ENCODE results near the gene SYK. TPM values are rescaled to one million over a fixed set of nuclear protein-coding genes. Genes with fewer than 3 reads are reported as not detected.
A peak's percentile ranks its signal among the peaks of the same experiment; 100 is the strongest.

Gene SYK
- total RNA-seq, 4 donors from 2014 or later, result 17.9 to 26.2 (median 23.2) TPM

DNA sequence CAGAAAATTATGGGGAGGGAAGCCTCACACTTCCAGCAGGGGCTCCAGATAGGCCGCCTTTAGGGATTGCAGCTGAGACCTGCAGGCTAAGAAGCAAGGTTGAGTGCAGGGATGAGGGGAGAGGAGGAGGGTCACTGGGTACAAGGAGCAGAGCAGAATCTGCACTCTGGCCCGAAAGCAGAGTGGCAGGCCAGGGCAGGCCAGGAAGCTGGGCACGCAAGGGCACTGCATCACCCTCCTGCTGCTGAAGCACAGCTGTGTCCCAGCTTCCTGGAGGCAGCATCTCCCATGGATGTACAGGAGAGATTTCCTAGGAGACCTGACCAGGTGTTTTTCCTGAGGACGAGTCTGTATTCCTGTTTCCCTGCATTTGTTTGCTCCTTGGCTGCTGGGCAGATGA lies 92.1 kb downstream of the SYK start:
- TF ChIP-seq, protein P1, sequence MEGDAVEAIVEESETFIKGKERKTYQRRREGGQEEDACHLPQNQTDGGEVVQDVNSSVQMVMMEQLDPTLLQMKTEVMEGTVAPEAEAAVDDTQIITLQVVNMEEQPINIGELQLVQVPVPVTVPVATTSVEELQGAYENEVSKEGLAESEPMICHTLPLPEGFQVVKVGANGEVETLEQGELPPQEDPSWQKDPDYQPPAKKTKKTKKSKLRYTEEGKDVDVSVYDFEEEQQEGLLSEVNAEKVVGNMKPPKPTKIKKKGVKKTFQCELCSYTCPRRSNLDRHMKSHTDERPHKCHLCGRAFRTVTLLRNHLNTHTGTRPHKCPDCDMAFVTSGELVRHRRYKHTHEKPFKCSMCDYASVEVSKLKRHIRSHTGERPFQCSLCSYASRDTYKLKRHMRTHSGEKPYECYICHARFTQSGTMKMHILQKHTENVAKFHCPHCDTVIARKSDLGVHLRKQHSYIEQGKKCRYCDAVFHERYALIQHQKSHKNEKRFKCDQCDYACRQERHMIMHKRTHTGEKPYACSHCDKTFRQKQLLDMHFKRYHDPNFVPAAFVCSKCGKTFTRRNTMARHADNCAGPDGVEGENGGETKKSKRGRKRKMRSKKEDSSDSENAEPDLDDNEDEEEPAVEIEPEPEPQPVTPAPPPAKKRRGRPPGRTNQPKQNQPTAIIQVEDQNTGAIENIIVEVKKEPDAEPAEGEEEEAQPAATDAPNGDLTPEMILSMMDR (IDR thresholded peaks at IDR 0.05), result no peak
- TF ChIP-seq POLR2A (IDR thresholded peaks at IDR 0.05), result no peak
- H3K4me3 ChIP-seq (ENCODE audit: low read depth, poor library complexity, severe bottlenecking), result no peak overlapping the region
- peak in 1 of 2 donors; percentile 15 for DNase-seq (ENCODE audit: low spot score in 2 of 2)
- intact Hi-C loops (cut with DNase I; ENCODE audit: low total_unique reads), result no loop called here
- WGBS, 2 donors, result 84 to 90% methylated on average over 4 of the region's 4 CpGs

DNA sequence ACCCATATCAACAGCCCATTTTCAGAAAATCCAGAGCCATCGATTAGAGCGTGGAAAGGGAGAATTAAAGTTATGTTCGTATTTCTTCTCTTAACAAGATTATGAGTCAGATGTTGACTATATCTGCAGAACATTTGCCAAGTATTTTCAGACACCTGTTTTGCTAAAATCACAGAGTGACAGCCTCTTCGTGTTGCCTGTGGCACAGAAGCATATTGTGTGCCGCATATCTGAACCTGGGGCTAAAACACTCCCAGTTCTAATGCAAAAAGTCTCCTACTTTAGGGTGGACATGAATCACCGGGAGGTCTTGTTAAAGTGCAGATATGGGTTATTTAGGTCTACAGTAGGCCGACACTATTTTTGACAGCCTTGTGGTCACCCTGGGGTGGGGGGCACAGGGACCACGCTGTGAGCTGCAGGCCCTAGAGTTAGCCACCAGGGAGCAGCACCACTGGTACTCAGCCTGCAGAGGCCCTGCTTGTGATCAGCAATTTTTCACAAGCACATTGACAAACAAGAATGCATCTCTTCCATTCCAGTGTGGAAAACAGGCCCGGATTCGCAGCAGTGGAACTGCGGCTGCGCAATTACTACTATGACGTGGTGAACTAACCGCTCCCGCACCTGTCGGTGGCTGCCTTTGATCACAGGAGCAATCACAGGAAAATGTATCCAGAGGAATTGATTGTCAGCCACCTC lies 93.5 kb downstream of the SYK start:
- intact Hi-C loops (cut with DNase I; ENCODE audit: low total_unique reads), result no loop called here
- no peak overlapping the region for H3K4me3 ChIP-seq (ENCODE audit: low read depth, poor library complexity, severe bottlenecking)
- TF ChIP-seq, protein P1 (IDR thresholded peaks at IDR 0.05), result no peak
- no peak for TF ChIP-seq POLR2A (IDR thresholded peaks at IDR 0.05)
- peak; percentile 34 to 77 for DNase-seq (ENCODE audit: low spot score in 2 of 2)
- 53 to 60% methylated on average over 16 of the region's 16 CpGs for WGBS, 2 donors

DNA sequence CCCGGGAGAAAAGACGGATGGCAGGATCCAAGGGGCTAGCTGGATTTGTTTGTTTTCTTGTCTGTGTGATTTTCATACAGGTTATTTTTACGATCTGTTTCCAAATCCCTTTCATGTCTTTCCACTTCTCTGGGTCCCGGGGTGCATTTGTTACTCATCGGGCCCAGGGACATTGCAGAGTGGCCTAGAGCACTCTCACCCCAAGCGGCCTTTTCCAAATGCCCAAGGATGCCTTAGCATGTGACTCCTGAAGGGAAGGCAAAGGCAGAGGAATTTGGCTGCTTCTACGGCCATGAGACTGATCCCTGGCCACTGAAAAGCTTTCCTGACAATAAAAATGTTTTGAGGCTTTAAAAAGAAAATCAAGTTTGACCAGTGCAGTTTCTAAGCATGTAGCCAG lies 94.2 kb downstream of the SYK start:
- 59 to 61% methylated on average over 7 of the region's 7 CpGs for WGBS, 2 donors
- peak in 1 of 2 donors; percentile 40 for DNase-seq (ENCODE audit: low spot score in 2 of 2)
- TF ChIP-seq, protein P1 (IDR thresholded peaks at IDR 0.05), result no peak
- TF ChIP-seq POLR2A (IDR thresholded peaks at IDR 0.05), result no peak
- intact Hi-C loops (cut with DNase I; ENCODE audit: low total_unique reads), result no loop called here
- H3K4me3 ChIP-seq (ENCODE audit: low read depth, poor library complexity, severe bottlenecking), result no peak overlapping the region

DNA sequence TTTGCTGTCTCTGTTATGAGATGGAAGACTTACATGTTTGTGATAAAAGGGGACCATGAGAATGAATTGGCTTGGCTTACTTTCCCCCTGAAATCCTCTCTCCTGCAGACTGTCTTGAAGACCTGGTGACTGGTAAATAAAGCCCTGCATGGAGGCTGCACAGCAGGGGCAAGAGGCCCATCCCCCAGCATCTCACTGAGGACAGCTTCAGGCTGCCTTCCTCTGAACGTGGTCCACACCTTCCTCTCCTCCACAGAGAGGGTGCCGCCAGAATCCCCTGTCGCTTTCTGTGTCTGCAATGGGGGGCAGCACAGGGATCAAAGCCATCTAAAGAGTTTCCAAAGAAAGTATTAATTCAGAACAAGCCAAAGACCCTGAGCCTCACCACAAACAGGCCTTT lies 94.6 kb downstream of the SYK start:
- no peak overlapping the region for H3K4me3 ChIP-seq (ENCODE audit: low read depth, poor library complexity, severe bottlenecking)
- TF ChIP-seq, protein P1 (IDR thresholded peaks at IDR 0.05), result no peak
- no peak for TF ChIP-seq POLR2A (IDR thresholded peaks at IDR 0.05)
- intact Hi-C loops (cut with DNase I; ENCODE audit: low total_unique reads), result no loop called here
- WGBS, 2 donors, result 81 to 85% methylated on average over 3 of the region's 3 CpGs
- DNase-seq (ENCODE audit: low spot score in 2 of 2), result peak in 1 of 2 donors; percentile 60

DNA sequence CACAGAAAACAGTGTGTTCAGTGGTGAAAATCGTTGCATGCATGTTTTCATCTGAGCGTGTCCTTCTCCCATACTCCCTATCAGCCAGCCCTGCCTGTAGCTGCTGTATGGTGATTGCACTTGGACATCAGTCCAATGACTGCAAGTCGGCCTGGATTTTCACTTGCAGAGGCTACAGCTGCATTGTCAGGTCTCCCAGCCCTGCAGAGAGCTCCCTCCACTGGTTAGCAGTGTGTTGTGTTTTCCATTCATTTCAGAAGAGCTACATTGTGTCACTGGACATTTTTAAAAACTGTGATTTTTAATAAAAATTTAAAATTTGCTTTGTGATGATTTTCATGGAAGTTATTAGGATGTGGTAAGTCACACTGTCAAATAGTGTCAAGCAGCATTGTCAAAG lies 96.6 kb downstream of the SYK start:
- 77 to 78% methylated on average over 3 of the region's 3 CpGs for WGBS, 2 donors
- peak in 1 of 2 donors; percentile 53 for DNase-seq (ENCODE audit: low spot score in 2 of 2)
- TF ChIP-seq POLR2A (IDR thresholded peaks at IDR 0.05), result no peak
- TF ChIP-seq, protein P1 (IDR thresholded peaks at IDR 0.05), result no peak
- H3K4me3 ChIP-seq (ENCODE audit: low read depth, poor library complexity, severe bottlenecking), result no peak overlapping the region
- intact Hi-C loops (cut with DNase I; ENCODE audit: low total_unique reads), result no loop called here

DNA sequence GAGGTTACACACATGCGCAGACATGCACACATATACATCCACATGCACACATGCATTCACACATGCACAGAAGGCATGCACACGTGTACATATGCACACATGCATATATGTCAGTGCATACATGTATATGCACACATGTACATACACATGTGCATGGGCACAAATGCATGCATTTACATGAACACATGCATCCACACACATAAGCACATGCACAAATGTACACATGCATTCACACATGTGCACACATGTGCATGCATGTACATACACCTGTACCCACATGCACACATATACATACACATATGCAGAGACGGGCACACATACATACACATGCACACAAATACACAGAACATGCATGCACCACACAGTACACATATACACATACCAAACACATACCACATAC lies 97.7 kb downstream of the SYK start:
- DNase-seq (ENCODE audit: low spot score in 2 of 2), result peak in 1 of 2 donors; percentile 25
- intact Hi-C loops (cut with DNase I; ENCODE audit: low total_unique reads), result no loop called here
- 93 to 95% methylated on average over 3 of the region's 3 CpGs for WGBS, 2 donors
- no peak overlapping the region for H3K4me3 ChIP-seq (ENCODE audit: low read depth, poor library complexity, severe bottlenecking)
- TF ChIP-seq, protein P1 (IDR thresholded peaks at IDR 0.05), result no peak
- TF ChIP-seq POLR2A (IDR thresholded peaks at IDR 0.05), result no peak
